ENCODE results near the gene LPP. TPM values are rescaled to one million over a fixed set of nuclear protein-coding genes. Genes with fewer than 3 reads are reported as not detected.

The LPP gene
- total RNA-seq, 4 donors from 2014 or later, result 207 to 592 (median 406) TPM

GRCh38 chr3:188487652-188488051 is 333.7 kb downstream of the LPP start:
- peaks cover 0 to 29% (median 6%) of the 10 kb centered on the region in 4 donors for H3K4me1 ChIP-seq
- no peaks in the 10 kb centered on the region for H3K27me3 ChIP-seq
- in situ Hi-C loops (cut with MboI; ENCODE audit: low pct_ligation_motif_present in 1 of 4, low pct_unique_long_range_greater_than_20kb in 1 of 4, low sequenced_read_pairs in 3 of 4) (no loop called here), intact Hi-C loops (cut with DNase I; ENCODE audit: low total_unique reads) (no loop called here)
- no peak for DNase-seq
- peak overlapping the region in 3 of 4 donors; percentile 1 to 38 (median 7) for H3K27ac ChIP-seq
- H3K4me3 ChIP-seq, result no peak overlapping the region
- peaks cover 0 to 12% (median 5%) of the 10 kb centered on the region in 4 donors for H3K36me3 ChIP-seq
- TF ChIP-seq EP300 (IDR thresholded peaks at IDR 0.05; ENCODE audit: low read depth) (no peak), POLR2A (IDR thresholded peaks at IDR 0.05) (no peak), POLR2AphosphoS5 (IDR thresholded peaks at IDR 0.05) (no peak), CTCF (IDR thresholded peaks at IDR 0.05) (no peak)
- H3K9me3 ChIP-seq, result no peaks in the 10 kb centered on the region
- 76 to 80% methylated on average over 5 of the region's 5 CpGs for WGBS, 2 donors (ENCODE audit: low coverage in 1 of 2)

GRCh38 chr3:188488801-188489200 is 334.8 kb downstream of the LPP start:
- H3K4me3 ChIP-seq, result no peak overlapping the region
- H3K36me3 ChIP-seq, result peaks cover 0 to 12% (median 5%) of the 10 kb centered on the region in 4 donors
- intact Hi-C loops (cut with DNase I; ENCODE audit: low total_unique reads) (no loop called here), in situ Hi-C loops (cut with MboI; ENCODE audit: low pct_ligation_motif_present in 1 of 4, low pct_unique_long_range_greater_than_20kb in 1 of 4, low sequenced_read_pairs in 3 of 4) (no loop called here)
- TF ChIP-seq EP300 (IDR thresholded peaks at IDR 0.05; ENCODE audit: low read depth), result no peak
- no peak for TF ChIP-seq POLR2AphosphoS5 (IDR thresholded peaks at IDR 0.05)
- TF ChIP-seq CTCF (IDR thresholded peaks at IDR 0.05), result no peak
- no peak for TF ChIP-seq POLR2A (IDR thresholded peaks at IDR 0.05)
- peaks cover 0 to 29% (median 6%) of the 10 kb centered on the region in 4 donors for H3K4me1 ChIP-seq
- 88 to 96% methylated on average over 5 to 6 of the region's 6 CpGs for WGBS, 2 donors (ENCODE audit: low coverage in 1 of 2)
- H3K27ac ChIP-seq, result no peak overlapping the region
- no peak for DNase-seq
- no peaks in the 10 kb centered on the region for H3K9me3 ChIP-seq
- no peaks in the 10 kb centered on the region for H3K27me3 ChIP-seq

- TF ChIP-seq POLR2A (IDR thresholded peaks at IDR 0.05), result no peak
- TF ChIP-seq POLR2AphosphoS5 (IDR thresholded peaks at IDR 0.05), result no peak
- no peak for TF ChIP-seq EP300 (IDR thresholded peaks at IDR 0.05; ENCODE audit: low read depth)
- TF ChIP-seq CTCF (IDR thresholded peaks at IDR 0.05), result no peak
- H3K4me1 ChIP-seq, result peaks cover 0 to 29% (median 6%) of the 10 kb centered on the region in 4 donors
- in situ Hi-C loops (cut with MboI; ENCODE audit: low pct_ligation_motif_present in 1 of 4, low pct_unique_long_range_greater_than_20kb in 1 of 4, low sequenced_read_pairs in 3 of 4), result no loop called here
- intact Hi-C loops (cut with DNase I; ENCODE audit: low total_unique reads), result no loop called here
- 50 to 100% methylated on average over 1 of the region's 1 CpG for WGBS, 2 donors (ENCODE audit: low coverage in 1 of 2)
- H3K4me3 ChIP-seq, result no peak overlapping the region
- DNase-seq, result no peak
- H3K27ac ChIP-seq, result peak overlapping the region in 3 of 4 donors; percentile 28 to 34 (median 31)
- no peaks in the 10 kb centered on the region for H3K9me3 ChIP-seq
- H3K36me3 ChIP-seq, result peaks cover 0 to 4% (median 2%) of the 10 kb centered on the region in 4 donors
- no peaks in the 10 kb centered on the region for H3K27me3 ChIP-seq
These were observed 335.9 kb downstream of the LPP start for GRCh38 chr3:188489639-188490405.

GRCh38 chr3:188490416-188490815 is 336.5 kb downstream of the LPP start:
- no peak overlapping the region for H3K4me3 ChIP-seq
- 92 to 95% methylated on average over 11 of the region's 11 CpGs for WGBS, 2 donors (ENCODE audit: low coverage in 1 of 2)
- H3K4me1 ChIP-seq, result peaks cover 0 to 29% (median 6%) of the 10 kb centered on the region in 4 donors
- no peak for TF ChIP-seq EP300 (IDR thresholded peaks at IDR 0.05; ENCODE audit: low read depth)
- no peak for TF ChIP-seq CTCF (IDR thresholded peaks at IDR 0.05)
- no peak for TF ChIP-seq POLR2A (IDR thresholded peaks at IDR 0.05)
- TF ChIP-seq POLR2AphosphoS5 (IDR thresholded peaks at IDR 0.05), result no peak
- no peak for DNase-seq
- intact Hi-C loops (cut with DNase I; ENCODE audit: low total_unique reads), result no loop called here
- H3K9me3 ChIP-seq, result no peaks in the 10 kb centered on the region
- peak overlapping the region in 3 of 4 donors; percentile 28 to 34 (median 31) for H3K27ac ChIP-seq
- in situ Hi-C loops (cut with MboI; ENCODE audit: low pct_ligation_motif_present in 1 of 4, low pct_unique_long_range_greater_than_20kb in 1 of 4, low sequenced_read_pairs in 3 of 4), result no loop called here
- H3K36me3 ChIP-seq, result no peaks in the 10 kb centered on the region
- no peaks in the 10 kb centered on the region for H3K27me3 ChIP-seq
